Measurements from ENCODE around the gene RIN2.

RIN2 gene

GRCh38 chr20:19807191-19807945 lies 49.3 kb downstream of the RIN2 start:
- no peak for TF ChIP-seq CTCF (conservative IDR thresholded peaks at IDR 0.05; ENCODE audit: low read length)
- H3K4me3 ChIP-seq (ENCODE audit: low read length), result no peak overlapping the region
- peak; percentile 44 for DNase-seq (ENCODE audit: low read depth)
